ENCODE measurements around the gene SYT8.

- TF ChIP-seq CTCF (conservative IDR thresholded peaks at IDR 0.05; ENCODE audit: low read length) (no peak), EZH2phosphoT487 (IDR thresholded peaks at IDR 0.05; ENCODE audit: borderline replicate concordance, low read depth, low read length) (no peak)
Measured at GRCh38 chr11:1880746-1881441, 46.1 kb downstream of the SYT8 start.
